Activated CD8-positive, alpha-beta memory T cell treated with anti-CD3 and anti-CD28 coated beads for 4 hours (primary cell): ENCODE measurements around the gene RNF183.
A peak's percentile ranks its signal among the peaks of the same experiment; 100 is the strongest.
"Not testable (repeated sequence)": the region's sequence is repeated elsewhere in the genome, so short reads cannot be mapped to it uniquely, and the experiment has no call there.

Experiments used
- DNase-seq, 2 donors: peaks; one replicate each; pipeline ENCODE4 v3.0.0-alpha.2; 2020; ENCODE audit warnings: low read depth in 2 of 2

The RNF183 gene

DNA sequence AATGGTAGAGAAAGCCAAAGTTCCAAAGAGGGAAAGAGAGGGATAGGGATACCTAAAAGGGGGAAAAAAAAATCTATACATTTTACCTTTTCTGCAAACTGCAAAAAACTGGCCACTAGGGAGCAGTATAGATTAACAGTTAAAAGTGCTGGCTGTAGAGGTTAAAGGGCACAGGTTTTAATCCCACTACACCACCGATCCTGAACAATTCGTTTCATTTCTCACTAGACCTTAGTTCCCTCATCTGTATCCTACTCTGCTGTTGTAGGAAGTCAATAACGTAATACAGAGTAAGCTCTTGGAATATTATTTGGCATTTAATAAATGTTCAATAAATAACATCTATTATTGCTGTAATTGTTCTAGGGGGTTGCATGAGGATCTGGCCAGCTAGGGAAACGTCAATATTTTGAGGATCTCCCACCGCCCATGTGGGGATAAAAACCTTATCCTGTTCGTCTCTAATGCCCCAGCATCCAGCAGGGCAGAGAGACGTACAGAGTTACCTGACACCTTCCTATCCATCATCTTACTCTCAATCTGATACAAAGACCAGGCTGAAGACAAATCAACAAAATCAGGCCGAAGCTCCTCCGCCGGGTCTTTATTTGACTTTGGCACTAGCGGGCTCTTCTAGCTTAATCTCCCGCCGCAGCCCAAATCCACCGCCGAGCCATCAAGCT, 28.6 kb downstream of the RNF183 start:
- peak in 1 of 2 donors; percentile 5 for DNase-seq

DNA sequence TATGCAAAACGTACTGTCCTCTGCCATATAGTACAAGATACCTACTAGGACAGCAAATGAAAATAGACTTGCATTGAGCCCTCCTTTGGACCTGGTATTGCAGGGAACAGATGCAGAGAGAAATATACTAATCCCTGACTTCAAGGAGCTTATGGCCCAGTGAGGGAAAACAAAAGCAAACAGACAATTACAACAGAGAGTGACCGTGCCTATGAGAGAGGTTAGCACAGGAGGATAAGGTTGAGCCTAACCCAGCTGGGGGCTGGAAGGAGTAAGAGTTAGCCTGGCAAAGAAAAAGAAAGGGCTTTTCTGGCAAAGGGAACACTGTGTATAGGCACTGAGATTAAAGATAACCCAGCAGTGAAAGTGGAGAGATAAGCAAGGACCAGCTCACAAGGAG, 33.3 kb downstream of the RNF183 start:
- no peak for DNase-seq

DNA sequence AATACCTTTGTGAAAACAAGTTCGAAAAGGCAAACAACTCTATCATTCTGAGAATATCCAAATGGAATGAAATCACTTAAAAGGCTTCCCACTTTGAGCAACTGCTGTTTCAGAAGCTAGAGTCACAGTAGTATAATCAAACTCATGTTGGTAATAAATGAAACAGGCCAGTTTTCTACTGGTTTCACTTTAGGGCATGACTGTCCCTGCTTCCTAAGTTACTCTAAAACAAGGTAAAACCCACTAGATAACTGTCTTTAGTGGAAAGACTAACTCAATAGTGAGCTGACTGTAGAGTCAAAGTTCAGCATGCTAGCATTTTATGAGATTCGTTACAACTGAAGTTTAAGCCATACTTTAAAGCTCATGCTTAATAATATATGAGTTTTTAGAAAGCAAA, 33.8 kb downstream of the RNF183 start:
- DNase-seq, result no peak

DNA sequence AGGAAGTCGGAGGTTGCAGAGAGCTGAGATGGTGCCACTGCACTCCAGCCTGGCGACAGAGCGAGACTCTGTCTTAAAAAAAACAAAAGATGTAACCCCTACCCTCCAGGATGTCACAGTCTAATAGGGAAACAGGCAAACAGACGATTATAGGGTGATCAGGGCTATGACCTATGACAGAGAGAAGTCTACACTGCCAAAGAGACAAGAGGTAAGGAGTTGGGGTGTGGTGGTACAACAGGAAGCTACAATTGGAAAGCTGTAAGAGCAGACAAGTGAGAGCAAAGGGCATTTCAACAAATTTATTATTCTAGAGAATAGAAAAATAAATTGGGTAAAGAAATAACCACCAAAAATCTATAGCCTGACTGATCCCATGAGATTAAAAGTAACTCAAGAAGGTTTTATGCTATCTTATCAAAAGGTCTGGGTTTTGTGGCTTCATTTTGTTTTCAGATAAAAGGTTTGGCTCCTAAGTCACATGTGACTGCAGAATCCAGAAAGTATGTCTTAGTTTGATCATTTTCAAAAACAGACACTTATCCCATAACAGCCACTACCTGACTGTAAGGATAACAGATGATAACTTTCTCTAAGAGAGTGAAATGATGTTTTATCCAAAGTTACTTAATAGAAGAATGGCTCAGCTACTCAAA, 35.1 kb downstream of the RNF183 start:
- DNase-seq, result no peak

DNA sequence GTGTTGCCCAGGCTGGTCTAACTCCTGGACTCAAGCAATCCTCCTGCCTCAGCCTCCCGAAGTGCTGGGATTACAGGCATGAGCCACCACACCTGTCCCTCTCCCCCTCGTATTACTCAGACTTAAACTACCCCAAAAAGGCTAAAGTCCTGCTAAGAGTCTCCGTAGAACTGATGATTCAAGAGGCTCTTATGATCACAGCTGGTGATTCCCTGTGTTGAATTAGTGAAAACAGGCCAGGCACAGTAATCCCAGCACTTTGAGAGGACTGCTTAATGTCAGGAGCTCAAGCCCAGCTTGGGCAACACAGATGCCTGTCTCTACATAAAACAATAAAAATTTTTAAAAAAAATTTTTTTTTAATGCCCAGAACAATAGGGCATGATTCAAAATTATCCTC, 37.0 kb downstream of the RNF183 start:
- DNase-seq, result no peak

DNA sequence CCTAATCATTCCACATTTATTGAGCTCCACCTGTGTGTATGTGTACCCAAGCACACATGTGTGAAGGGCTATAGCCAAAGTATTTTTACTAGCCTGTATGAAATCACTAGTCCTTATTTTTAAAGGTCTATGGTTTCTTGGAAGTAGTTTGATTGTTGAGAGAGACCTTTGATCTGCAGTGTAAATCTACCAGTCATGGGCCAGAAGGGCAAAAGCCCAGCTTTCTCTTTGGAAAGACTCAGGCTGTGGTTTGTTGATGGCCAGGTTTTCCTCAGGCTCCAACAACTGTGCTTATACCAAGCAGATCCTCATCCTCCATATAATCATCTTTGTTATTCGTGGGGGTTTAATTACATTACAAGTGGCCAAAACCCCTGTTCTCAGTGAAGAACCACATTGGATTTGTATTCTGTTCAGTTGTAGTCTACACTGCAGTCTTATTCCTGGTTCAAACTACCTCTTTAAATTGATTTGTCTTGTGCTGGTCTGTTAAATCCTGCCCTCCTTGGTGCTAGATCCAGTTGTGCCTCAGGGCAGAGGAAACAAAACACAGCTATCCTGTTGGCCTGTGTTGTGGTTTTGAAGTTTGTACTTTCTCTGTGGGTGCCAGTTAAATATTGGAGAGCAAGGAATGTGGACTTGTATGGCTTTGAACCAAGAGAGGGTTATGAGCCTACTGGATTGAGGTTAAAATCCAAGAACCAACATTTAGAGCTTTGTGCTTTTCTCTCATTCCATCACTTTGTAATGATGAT, 41.1 kb downstream of the RNF183 start:
- DNase-seq, result no peak

DNA sequence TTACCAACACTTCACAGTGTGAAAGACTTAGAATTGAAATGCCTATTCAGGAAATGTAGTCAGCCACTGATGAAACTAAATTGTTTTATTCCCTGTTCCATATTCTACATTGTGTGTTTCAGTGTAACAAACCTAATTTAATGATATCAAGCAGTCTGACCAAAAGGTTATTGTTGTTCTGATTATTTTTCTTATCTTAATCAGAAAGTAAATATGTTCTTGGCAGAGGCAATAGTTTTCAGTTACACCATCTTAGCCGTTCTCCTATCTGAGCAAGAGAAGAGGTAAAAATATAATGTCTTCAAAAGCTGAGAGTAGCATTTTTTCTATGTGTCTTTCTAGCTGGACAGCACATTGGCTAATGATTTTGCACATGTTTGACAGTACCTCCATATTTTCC, 44.9 kb downstream of the RNF183 start:
- DNase-seq, result no peak

DNA sequence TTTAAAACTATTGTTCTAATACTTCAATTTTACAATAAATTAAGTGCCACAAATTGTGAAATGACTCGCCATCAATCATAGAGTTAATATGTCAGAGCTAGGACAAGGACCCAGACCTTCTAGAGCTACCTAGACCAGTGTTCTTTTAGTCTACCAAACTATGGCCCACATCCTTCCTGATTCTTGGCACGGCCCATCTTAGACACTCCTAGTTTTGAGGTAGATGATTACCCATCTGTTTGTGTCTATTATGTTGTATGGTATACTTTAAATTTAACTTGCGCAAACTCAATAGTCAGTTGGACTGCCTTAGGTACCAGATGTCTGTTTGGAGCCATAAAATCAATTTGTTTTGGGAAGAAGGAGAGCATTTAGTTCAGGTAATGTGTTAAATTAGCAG, 45.3 kb downstream of the RNF183 start:
- no peak for DNase-seq

DNA sequence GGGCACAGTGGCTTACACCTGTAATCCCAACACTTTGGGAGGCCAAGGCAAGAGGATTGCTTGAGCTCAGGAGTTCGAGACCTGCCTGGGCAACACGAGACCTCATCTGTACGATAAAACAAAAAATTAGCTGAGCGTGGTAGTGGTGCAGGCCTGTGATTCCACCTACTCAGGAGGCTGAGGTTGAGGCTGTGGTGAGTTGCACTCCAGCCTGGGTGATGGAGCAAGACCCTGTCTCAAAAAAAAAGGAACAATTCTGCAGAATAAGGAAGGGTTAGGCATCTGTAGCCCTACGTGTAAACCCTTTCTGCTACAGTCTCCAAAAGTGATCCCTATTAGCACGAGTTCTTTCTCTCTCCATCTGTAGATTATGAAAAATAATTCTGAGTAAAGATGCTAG, 47.7 kb downstream of the RNF183 start:
- DNase-seq, result no peak

DNA sequence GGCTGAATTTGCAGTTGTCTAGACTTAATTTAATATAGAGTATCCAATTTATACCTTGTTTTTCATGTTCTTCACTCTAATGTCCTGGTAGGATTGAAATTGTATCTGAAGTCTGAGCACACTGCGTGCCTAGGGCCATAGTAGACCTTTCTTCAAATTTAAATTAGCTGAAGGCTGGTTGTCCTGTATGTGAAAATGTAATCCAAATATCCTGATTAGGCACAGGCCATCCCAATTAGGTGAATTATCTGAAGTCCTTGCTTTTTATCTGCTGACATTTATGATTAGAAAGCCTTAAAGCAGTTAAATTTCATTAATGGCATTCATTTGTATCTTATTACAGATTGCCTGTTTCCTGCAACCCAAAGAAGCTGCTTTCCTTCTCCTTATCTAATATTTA, 48.2 kb downstream of the RNF183 start:
- DNase-seq, result no peak

DNA sequence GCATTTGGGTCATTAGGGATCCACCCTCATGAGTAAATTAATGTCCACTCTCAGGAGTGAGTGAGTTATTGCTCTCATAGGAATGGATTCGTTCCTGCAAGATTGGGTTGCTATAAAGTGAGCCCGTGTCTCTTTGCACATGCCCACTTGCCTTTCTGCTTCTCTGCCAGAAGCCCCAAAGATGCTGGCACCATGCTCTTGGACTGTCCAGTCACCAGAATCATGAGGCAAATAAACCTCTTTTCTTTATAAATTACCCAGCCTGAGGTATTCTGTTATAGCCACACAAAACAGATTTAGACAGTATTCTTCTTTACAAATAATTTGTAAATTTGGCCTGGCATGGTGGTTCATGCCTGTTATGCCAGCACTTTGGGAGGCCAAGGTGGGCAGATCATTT, 52.4 kb downstream of the RNF183 start:
- no peak for DNase-seq

DNA sequence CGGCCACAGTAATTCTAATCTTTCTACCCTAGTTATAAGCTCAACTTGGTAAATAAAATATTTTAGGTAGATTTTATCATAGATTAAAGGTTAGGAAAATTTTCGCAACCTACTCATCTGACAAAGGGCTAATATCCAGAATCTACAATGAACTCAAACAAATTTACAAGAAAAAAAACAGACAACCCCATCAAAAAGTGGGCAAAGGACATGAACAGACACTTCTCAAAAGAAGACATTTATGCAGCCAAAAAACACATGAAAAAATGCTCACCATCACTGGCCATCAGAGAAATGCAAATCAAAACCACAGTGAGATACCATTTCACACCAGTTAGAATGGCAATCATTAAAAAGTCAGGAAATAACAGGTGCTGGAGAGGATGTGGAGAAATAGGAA, 53.5 kb downstream of the RNF183 start:
- not testable (repeated sequence) for DNase-seq

DNA sequence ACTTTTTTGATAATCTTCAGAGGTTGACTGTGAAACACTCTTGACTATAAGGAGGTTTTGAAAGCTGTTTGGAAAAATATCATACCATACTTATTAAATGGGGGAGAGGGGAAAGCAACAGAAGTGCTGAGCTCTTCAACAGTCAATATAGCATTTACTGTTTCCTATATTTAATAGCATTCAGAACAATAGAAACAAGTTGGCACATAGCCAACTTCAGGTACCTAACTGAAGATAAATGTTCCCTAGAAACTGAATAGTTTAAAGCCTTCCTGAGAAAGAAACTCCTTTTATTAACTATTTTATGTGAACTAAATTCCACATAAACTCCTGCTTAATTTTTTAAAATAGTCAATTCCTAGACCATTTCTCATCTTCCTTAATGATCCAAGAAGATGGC, 55.5 kb downstream of the RNF183 start:
- no peak for DNase-seq
